Heart left ventricle (tissue), 13 donors: ENCODE results near the gene RGS6.

Source experiments
- POLR2A ChIP-seq, 2 donors: fragments of 450-650 bp; IDR thresholded peaks; one replicate each; pipeline ENCODE4 v1.6.1; 2017; ENCODE audit warnings: antibody characterized with exemption in 2 of 2, mild to moderate bottlenecking in 2 of 2, moderate library complexity in 2 of 2
- TF ChIP-seq, protein P1 (sequence below), 12 donors: fragments of 200-600 bp; sonication (generic) in 4 of 12; IDR thresholded peaks; one replicate each; pipeline versions ENCODE4 v1.5.0 to v1.8.0; 2018 to 2022; ENCODE audit warnings: antibody characterized with exemption in 12 of 12, mild to moderate bottlenecking in 5 of 12
- donor health status: ischemic (EF 13 %, LVEDD 7.1; RV severe dilation, severe dysfunction).
- donor health status: DM: no; HTN: yes; CAD: no.
- donor health status: DM: no; HTN: no; CAD: no.
- donor health status: ischemic (EF 25% LVEDD 6.9; RV normal size, moderate dysfunction).
- donor health status: ischemic (EF 25% LVEDD 5.7; RV mildly dilated, moderate dysfunction).
- donor health status: ischemic (EF 35%, LVEDD 5.7; RV mildly dilated, moderate dysfunction).
- donor health status: nonischemic (EF 11% LVEDD 7.7; RV severe dilation, severe dysfunction).
- donor health status: DM: yes; HTN: yes; CAD: no.
- donor health status: PGD.
- donor health status: ischemic (EF 29% LVEDD 5.4; RV normal size, mild dysfunction).
- donor health status: nonischemic (EF 23%, LVEDD 6.1; RV moderate dilation, normal function).

DNA sequence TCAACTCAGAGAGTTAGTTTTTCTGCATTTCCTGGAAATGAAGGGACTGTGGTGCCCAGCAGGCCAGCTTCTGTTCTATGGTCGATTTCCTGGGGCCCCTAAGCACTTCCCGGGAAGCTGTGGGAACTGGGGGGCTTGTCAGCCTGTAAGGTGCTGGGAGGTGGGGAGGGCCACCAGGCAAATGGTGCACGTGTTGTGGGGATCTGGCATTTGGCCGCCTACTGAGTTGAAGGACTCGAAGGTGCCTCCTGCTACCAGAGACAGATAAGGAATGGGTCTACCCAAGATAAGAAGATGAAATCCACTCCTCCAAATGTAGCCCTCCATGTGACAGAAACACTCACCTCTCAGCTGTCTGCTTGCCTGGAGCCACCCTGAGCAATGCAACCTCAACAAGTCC lies 620.0 kb downstream of the RGS6 start:
- TF ChIP-seq, protein P1, sequence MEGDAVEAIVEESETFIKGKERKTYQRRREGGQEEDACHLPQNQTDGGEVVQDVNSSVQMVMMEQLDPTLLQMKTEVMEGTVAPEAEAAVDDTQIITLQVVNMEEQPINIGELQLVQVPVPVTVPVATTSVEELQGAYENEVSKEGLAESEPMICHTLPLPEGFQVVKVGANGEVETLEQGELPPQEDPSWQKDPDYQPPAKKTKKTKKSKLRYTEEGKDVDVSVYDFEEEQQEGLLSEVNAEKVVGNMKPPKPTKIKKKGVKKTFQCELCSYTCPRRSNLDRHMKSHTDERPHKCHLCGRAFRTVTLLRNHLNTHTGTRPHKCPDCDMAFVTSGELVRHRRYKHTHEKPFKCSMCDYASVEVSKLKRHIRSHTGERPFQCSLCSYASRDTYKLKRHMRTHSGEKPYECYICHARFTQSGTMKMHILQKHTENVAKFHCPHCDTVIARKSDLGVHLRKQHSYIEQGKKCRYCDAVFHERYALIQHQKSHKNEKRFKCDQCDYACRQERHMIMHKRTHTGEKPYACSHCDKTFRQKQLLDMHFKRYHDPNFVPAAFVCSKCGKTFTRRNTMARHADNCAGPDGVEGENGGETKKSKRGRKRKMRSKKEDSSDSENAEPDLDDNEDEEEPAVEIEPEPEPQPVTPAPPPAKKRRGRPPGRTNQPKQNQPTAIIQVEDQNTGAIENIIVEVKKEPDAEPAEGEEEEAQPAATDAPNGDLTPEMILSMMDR (IDR thresholded peaks at IDR 0.05), result no peak
- TF ChIP-seq POLR2A (IDR thresholded peaks at IDR 0.05), result no peak
